HCT116 (cell line): ENCODE results near the gene DTNB.

Experiments used
- CEBPB ChIP-seq: IDR thresholded peaks from 2 replicates; pipeline ENCODE4 v1.6.1; 2012; ENCODE audit warnings: low read depth
- CTCF ChIP-seq, 3 experiments: fragments of 200-600 bp in 1 of 3; sonication (generic) in 1 of 3; IDR thresholded peaks in 2 of 3; conservative IDR thresholded peaks in 1 of 3; 2 replicates each; pipeline ENCODE4 v1.5.1; 2012 to 2017; ENCODE audit warnings: low read depth in 2 of 3, low read length in 2 of 3, antibody characterized with exemption in 1 of 3, borderline replicate concordance in 1 of 3, control low read depth in 1 of 3, mild to moderate bottlenecking in 1 of 3, mixed read lengths in 1 of 3, mixed run types in 1 of 3, moderate library complexity in 1 of 3; ENCODE audit not compliant: insufficient read depth in 1 of 3
- EZH2 ChIP-seq: fragments of 200-600 bp; sonication (generic); IDR thresholded peaks from 2 replicates; pipeline ENCODE4 v1.6.1; 2017; ENCODE audit warnings: antibody characterized with exemption, mixed run types
- EZH2phosphoT487 ChIP-seq: fragments of 200-600 bp; IDR thresholded peaks from 2 replicates; pipeline ENCODE4 v1.6.1; 2018; ENCODE audit warnings: antibody characterized with exemption, borderline replicate concordance
- MAX ChIP-seq: IDR thresholded peaks from 2 replicates; pipeline ENCODE4 v1.6.1; 2012
- POLR2A ChIP-seq: IDR thresholded peaks from 2 replicates; pipeline ENCODE4 v1.7.0; 2011; ENCODE audit warnings: borderline replicate concordance; ENCODE audit not compliant: insufficient read depth, insufficient read length; ENCODE audit errors: extremely low read depth
- POLR2AphosphoS5 ChIP-seq: IDR thresholded peaks from 2 replicates; pipeline ENCODE4 v1.6.1; 2011; ENCODE audit warnings: mild to moderate bottlenecking, low read depth, low read length, moderate library complexity
- RAD21 ChIP-seq: IDR thresholded peaks from 2 replicates; pipeline ENCODE4 v1.6.1; 2012; ENCODE audit warnings: low read depth, mild to moderate bottlenecking
- TCF7L2 ChIP-seq: IDR thresholded peaks from 2 replicates; pipeline ENCODE4 v1.7.0; 2011; ENCODE audit warnings: borderline replicate concordance, inconsistent platforms; ENCODE audit not compliant: insufficient read depth, insufficient read length; ENCODE audit errors: extremely low read depth
- YY1 ChIP-seq: IDR thresholded peaks from 2 replicates; pipeline ENCODE4 v1.6.1; 2011; ENCODE audit warnings: low read length, low read depth, moderate library complexity, mild to moderate bottlenecking; ENCODE audit not compliant: insufficient replicate concordance; ENCODE audit errors: extremely low read depth
- ZBTB33 ChIP-seq: IDR thresholded peaks from 2 replicates; pipeline ENCODE4 v1.6.1; 2011; ENCODE audit warnings: mild to moderate bottlenecking, low read length, moderate library complexity; ENCODE audit not compliant: insufficient replicate concordance; ENCODE audit errors: extremely low read depth

GRCh38 chr2:25539136-25539535 lies 134.2 kb downstream of the DTNB start:
- no peak for TF ChIP-seq POLR2AphosphoS5
- no peak for TF ChIP-seq CTCF (IDR thresholded peaks at IDR 0.05 in 2 of 3, conservative IDR thresholded peaks at IDR 0.05 in 1 of 3; ENCODE audit: borderline replicate concordance in 1 of 3, insufficient read depth in 1 of 3, low read depth in 2 of 3, low read length in 2 of 3)
- no peak for TF ChIP-seq ZBTB33
- TF ChIP-seq EZH2, result no peak
- no peak for TF ChIP-seq MAX
- TF ChIP-seq CEBPB, result no peak
- no peak for TF ChIP-seq YY1
- no peak for TF ChIP-seq RAD21
- TF ChIP-seq POLR2A, result no peak
- no peak for TF ChIP-seq TCF7L2
- TF ChIP-seq EZH2phosphoT487, result no peak
